DND-41 (cell line): Measurements from ENCODE around the gene MYO18B.

ENCODE experiments used
- EZH2 ChIP-seq: IDR thresholded peaks from 3 replicates; pipeline ENCODE4 v1.6.1; 2012; ENCODE audit warnings: borderline replicate concordance, low read depth, mild to moderate bottlenecking, moderate library complexity, low read length, inconsistent platforms; ENCODE audit not compliant: severe bottlenecking
- TF ChIP-seq, protein P1 (sequence below): IDR thresholded peaks from 2 replicates; pipeline ENCODE4 v1.5.1; 2012; ENCODE audit warnings: borderline replicate concordance, low read length, moderate library complexity, mild to moderate bottlenecking; ENCODE audit not compliant: poor library complexity, severe bottlenecking; ENCODE audit errors: extremely low read depth

DNA sequence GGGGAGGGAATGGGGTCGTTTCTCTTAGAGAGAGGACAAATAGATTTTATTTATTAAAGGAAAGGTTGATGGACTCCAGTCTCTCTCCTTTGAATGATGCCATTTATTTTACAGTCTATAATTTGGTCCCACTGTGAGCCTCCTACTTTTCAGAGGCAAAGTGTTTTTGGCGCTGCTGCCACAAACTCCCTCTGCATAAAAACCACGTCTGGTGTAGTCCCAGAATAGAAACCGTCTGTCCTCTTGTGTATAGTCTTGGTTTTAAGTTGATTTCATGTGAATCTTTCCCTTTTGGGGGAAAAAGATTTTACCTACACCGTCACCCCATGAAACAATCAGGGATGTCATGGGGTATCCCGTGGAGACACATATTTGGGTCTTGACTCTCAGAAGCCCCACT is 283.6 kb downstream of the MYO18B start:
- TF ChIP-seq, protein P1, sequence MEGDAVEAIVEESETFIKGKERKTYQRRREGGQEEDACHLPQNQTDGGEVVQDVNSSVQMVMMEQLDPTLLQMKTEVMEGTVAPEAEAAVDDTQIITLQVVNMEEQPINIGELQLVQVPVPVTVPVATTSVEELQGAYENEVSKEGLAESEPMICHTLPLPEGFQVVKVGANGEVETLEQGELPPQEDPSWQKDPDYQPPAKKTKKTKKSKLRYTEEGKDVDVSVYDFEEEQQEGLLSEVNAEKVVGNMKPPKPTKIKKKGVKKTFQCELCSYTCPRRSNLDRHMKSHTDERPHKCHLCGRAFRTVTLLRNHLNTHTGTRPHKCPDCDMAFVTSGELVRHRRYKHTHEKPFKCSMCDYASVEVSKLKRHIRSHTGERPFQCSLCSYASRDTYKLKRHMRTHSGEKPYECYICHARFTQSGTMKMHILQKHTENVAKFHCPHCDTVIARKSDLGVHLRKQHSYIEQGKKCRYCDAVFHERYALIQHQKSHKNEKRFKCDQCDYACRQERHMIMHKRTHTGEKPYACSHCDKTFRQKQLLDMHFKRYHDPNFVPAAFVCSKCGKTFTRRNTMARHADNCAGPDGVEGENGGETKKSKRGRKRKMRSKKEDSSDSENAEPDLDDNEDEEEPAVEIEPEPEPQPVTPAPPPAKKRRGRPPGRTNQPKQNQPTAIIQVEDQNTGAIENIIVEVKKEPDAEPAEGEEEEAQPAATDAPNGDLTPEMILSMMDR: no peak
- TF ChIP-seq EZH2: no peak
